Kidney (tissue), 14 donors: ENCODE results near the gene PSMB10. TPM values are rescaled to one million over a fixed set of nuclear protein-coding genes. Genes with fewer than 3 reads are reported as not detected.

Experiments used
- DNase-seq, 5 donors: peaks; one replicate each; pipeline ENCODE4 v3.0.0-alpha.2; 2013 to 2020
- FAIRE-seq: peaks from 2 replicates; lab custom pipeline; 2012; peaks lifted over from hg19 to GRCh38; lab: Jason Lieb, UNC
- H3K27ac ChIP-seq, 2 donors: one replicate each; pipeline ENCODE4 v1.7.0; 2013; ENCODE audit warnings: low read depth in 2 of 2, low read length in 2 of 2, inconsistent platforms in 1 of 2
- H3K27me3 ChIP-seq: one replicate; pipeline ENCODE4 v1.7.1; 2013; ENCODE audit warnings: low read length, inconsistent platforms; ENCODE audit not compliant: control insufficient read depth, insufficient read depth
- H3K36me3 ChIP-seq, 3 donors: one replicate each; pipeline versions ENCODE4 v1.7.0 to v1.7.1; 2013; ENCODE audit warnings: low read length in 3 of 3, control low read depth in 1 of 3, inconsistent platforms in 1 of 3; ENCODE audit not compliant: insufficient read depth in 3 of 3, control insufficient read depth in 2 of 3
- H3K4me1 ChIP-seq, 3 donors: one replicate each; pipeline versions ENCODE4 v1.7.0 to v1.7.1; 2013; ENCODE audit warnings: low read length in 3 of 3, inconsistent platforms in 1 of 3, low read depth in 1 of 3; ENCODE audit not compliant: control insufficient read depth in 2 of 3, insufficient read depth in 2 of 3
- H3K4me3 ChIP-seq, 3 donors: one replicate each; pipeline versions ENCODE4 v1.7.0 to v1.8.1; 2013; ENCODE audit warnings: low read length in 3 of 3, control low read depth in 1 of 3, inconsistent platforms in 1 of 3
- H3K9ac ChIP-seq, 3 donors: one replicate each; pipeline versions ENCODE4 v1.7.0 to v1.7.1; 2013; ENCODE audit warnings: low read length in 3 of 3, control low read depth in 1 of 3, inconsistent platforms in 1 of 3
- H3K9me3 ChIP-seq, 3 donors: one replicate each; pipeline versions ENCODE4 v1.7.0 to v1.7.1; 2013; ENCODE audit warnings: low read length in 3 of 3, control low read depth in 1 of 3, inconsistent platforms in 1 of 3; ENCODE audit not compliant: control insufficient read depth in 2 of 3, insufficient read depth in 1 of 3
- CTCF ChIP-seq: IDR thresholded peaks from 3 replicates; pipeline ENCODE4 v1.5.1; 2012; ENCODE audit warnings: mild to moderate bottlenecking, moderate library complexity, borderline replicate concordance; ENCODE audit not compliant: insufficient read depth; ENCODE audit errors: extremely low read depth
- intact Hi-C: fragments of 100-400 bp; cut with DNase I; formaldehyde crosslinking; loops from one replicate; pipeline ENCODE4 v1.11.1; 2022
- polyA plus RNA-seq: library from polyadenylated mRNA; stranded (reverse); fragments of 350-450 nt; fragmentation: Illumina TruSeq; extraction: RNeasy Lipid Tissue Mini Kit (QIAGEN cat#74804); gene quantifications from one replicate; pipeline ENCODE4 v1.2.3, GENCODE V29; 2014; ENCODE audit warnings: low read depth, low replicate concordance; ENCODE audit not compliant: insufficient read depth
- total RNA-seq: library from RNA; stranded (reverse); fragmentation: NEBNext Ultra II Directional; extraction: Animal tissue kit (Norgen Biotek cat#: 25700); gene quantifications from one replicate; pipeline ENCODE4 v1.2.1, GENCODE V29; 2021
- donor health status: control.
- donor health status: control.
- donor health status: control.
- donor health status: control.
- donor health status: control.
- donor health status: DM: yes; HTN: yes; CAD: no.
- donor health status: Normal renal cell carcinoma (clear cell type).

The PSMB10 gene
- total and polyA plus RNA-seq, 2 donors from 2014 or later = 76.4 to 78.6 TPM

DNA sequence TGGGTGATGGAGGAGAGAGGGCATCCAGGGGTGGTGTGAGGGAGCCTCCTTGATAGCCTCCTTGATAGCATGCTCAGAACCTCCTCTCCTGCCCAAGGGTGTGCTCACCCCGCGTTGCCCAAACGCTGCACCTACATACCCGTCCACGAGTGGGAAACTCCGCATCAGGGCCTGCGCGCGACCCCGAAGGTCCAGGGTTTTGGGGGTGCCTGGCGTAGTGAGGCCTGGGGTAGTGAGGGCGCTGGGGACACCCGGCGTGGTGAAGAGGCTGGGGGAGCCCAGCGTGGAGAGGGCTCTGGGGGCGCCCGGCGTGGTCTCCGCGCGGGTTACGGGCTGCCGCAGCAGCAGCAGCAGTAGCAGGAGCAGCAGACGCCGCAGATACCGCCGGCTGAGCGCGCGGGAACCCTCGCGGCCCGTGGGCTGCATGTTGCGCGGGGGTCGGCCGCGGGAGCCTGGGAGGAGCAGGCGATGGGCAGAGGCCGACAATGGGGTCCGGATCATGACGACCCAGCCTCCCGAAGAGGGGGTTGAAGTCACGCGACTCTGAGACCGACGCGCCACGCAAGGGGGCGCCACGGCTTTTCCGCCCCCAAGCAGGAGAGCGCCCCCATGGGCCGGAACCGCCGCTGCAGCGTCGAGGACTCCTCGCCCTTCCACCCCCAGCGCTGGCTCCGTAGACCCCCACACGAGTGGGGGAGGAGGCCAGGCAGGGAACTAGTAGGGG is 43.5 kb upstream of the PSMB10 start, which contains the start of gene DPEP3:
Gene DPEP3 (minus strand): TSS at position 545 of the 724 bp plus-strand sequence. CDS start 119 bp downstream, at position 426.
- intact Hi-C loops = no loop called here
- TF ChIP-seq CTCF = no peak
- no peak within 1 kb of the TSS for H3K27ac ChIP-seq
- no peak within 1 kb of the TSS for H3K9ac ChIP-seq
- H3K36me3 ChIP-seq = no peaks in the 10 kb centered on the region
- DNase-seq (no peak), FAIRE-seq (no peak)
- H3K27me3 ChIP-seq = no peaks in the 10 kb centered on the region
- no peak within 1 kb of the TSS for H3K4me3 ChIP-seq
- no peaks in the 10 kb centered on the region for H3K4me1 ChIP-seq
- no peaks in the 10 kb centered on the region for H3K9me3 ChIP-seq

DNA sequence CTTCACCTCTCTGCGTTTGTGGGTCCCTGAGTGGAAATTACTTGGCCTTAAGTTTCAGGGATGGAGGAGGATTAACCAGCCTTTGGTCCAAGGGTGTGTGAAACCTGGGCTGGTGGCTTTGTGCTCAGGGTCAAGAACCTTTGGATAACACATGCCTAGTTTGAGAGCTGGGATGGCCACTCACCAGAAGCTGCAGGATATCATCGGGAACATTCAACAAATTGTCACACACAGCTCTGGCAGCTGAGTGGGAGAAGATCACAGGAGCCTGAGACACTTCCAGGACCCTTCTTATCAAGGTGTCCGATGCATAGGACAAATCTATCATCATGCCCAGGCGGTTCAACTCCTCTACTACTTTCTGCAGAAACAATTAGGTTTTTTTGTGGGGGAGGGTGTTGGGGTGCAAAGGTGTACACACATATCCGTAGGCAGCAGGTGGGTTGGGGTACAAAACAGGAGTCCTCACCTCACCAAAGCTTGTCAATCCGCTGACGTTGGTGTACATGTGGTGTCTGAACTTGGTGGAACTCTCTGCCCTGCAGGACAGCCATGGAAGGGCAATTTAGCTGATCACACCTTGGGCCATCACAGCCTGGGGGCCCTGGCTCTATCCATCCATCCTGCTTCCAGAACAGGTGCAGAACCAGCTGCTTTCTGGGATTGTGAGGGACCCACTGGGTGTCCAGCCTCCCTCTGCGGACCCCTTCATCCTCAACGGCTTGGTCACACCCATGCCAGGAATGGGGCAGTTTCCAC is 41.0 kb upstream of the PSMB10 start:
- Histone ChIP-seq H3K4me1 (no peaks in the 10 kb centered on the region), H3K27me3 (no peaks in the 10 kb centered on the region), H3K9ac (no peak overlapping the region), H3K27ac (no peak overlapping the region), H3K9me3 (no peaks in the 10 kb centered on the region), H3K36me3 (no peaks in the 10 kb centered on the region), H3K4me3 (no peak overlapping the region)
- FAIRE-seq (no peak), DNase-seq (no peak)
- no peak for TF ChIP-seq CTCF
- intact Hi-C loops = no loop called here

DNA sequence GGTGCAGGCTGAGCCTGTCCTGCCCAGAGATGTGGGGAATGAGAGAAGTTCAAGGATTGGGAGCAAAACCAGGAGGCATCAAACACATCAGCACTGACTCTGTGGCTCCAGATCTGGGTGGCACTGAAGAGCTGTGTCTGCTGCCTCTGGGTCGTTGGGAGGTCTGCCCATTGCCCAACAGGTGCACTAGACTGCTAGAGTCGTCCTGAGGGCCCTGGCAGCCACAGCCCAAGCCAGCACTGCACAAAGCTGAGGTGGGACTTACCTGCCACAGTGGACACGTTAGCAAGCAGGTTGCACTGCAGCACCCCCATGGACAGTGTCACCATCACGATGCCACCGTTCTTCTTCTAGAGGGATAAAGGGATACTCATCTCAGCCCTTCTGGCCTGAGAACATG is 40.4 kb upstream of the PSMB10 start:
- DNase-seq (no peak), FAIRE-seq (no peak)
- Histone ChIP-seq H3K27ac (no peak overlapping the region), H3K27me3 (no peaks in the 10 kb centered on the region), H3K4me3 (no peak overlapping the region), H3K4me1 (no peaks in the 10 kb centered on the region), H3K9me3 (no peaks in the 10 kb centered on the region), H3K9ac (no peak overlapping the region), H3K36me3 (no peaks in the 10 kb centered on the region)
- no peak for TF ChIP-seq CTCF
- intact Hi-C loops = no loop called here
